ENCODE results near the gene FCSK.
A peak's percentile ranks its signal among the peaks of the same experiment; 100 is the strongest.
"Not testable (repeated sequence)": the region's sequence is repeated elsewhere in the genome, so short reads cannot be mapped to it uniquely, and the experiment has no call there.

Gene FCSK

GRCh38 chr16:70454222-70455034 lies at the start of gene FCSK:
Gene FCSK, plus strand, starts transcription at chr16:70454595. Its CDS starts 8,596 bp downstream, at chr16:70463191.
- DNase-seq (ENCODE audit: low read depth) = peak; percentile 62

GRCh38 chr16:70406104-70406503 lies 48.3 kb upstream of the FCSK start:
- DNase-seq (ENCODE audit: low read depth) = not testable (repeated sequence)

- DNase-seq (ENCODE audit: low read depth) = no peak
These were observed 46.6 kb upstream of the FCSK start for GRCh38 chr16:70407811-70408274.

- no peak for DNase-seq (ENCODE audit: low read depth)
These were observed 43.7 kb upstream of the FCSK start for GRCh38 chr16:70410734-70411133.

- DNase-seq (ENCODE audit: low read depth) = no peak
These were observed 42.0 kb upstream of the FCSK start for GRCh38 chr16:70412385-70412784.

- not testable (repeated sequence) for DNase-seq (ENCODE audit: low read depth)
These were observed 40.8 kb upstream of the FCSK start for GRCh38 chr16:70413572-70413971.

GRCh38 chr16:70416748-70417616 lies 37.4 kb upstream of the FCSK start:
- no peak for DNase-seq (ENCODE audit: low read depth)

GRCh38 chr16:70417661-70418060 lies 36.7 kb upstream of the FCSK start:
- DNase-seq (ENCODE audit: low read depth) = no peak

- no peak for DNase-seq (ENCODE audit: low read depth)
These were observed 36.0 kb upstream of the FCSK start for GRCh38 chr16:70418274-70418992.

GRCh38 chr16:70418993-70419318 lies 35.4 kb upstream of the FCSK start:
- no peak for DNase-seq (ENCODE audit: low read depth)

- DNase-seq (ENCODE audit: low read depth) = no peak
These were observed 34.7 kb upstream of the FCSK start for GRCh38 chr16:70419384-70420327.

- DNase-seq (ENCODE audit: low read depth) = no peak
These were observed 33.4 kb upstream of the FCSK start for GRCh38 chr16:70421014-70421413.

- DNase-seq (ENCODE audit: low read depth) = no peak
These were observed 32.7 kb upstream of the FCSK start for GRCh38 chr16:70421473-70422311.

- no peak for DNase-seq (ENCODE audit: low read depth)
These were observed 31.9 kb upstream of the FCSK start for GRCh38 chr16:70422543-70422942.

- no peak for DNase-seq (ENCODE audit: low read depth)
These were observed 26.6 kb upstream of the FCSK start for GRCh38 chr16:70427786-70428177.

- DNase-seq (ENCODE audit: low read depth) = peak; percentile 48
These were observed 26.0 kb upstream of the FCSK start for GRCh38 chr16:70428178-70428998.

GRCh38 chr16:70429888-70430666 lies 24.3 kb upstream of the FCSK start:
- DNase-seq (ENCODE audit: low read depth) = no peak

- DNase-seq (ENCODE audit: low read depth) = peak; percentile 37
These were observed 23.5 kb upstream of the FCSK start for GRCh38 chr16:70430667-70431536.
